SK-N-SH (cell line): ENCODE data around the gene MYDGF. TPM values are rescaled to one million over a fixed set of nuclear protein-coding genes. Genes with fewer than 3 reads are reported as not detected.

Source experiments
- CTCF ChIA-PET: fragments of 300-600, 350-600 bp; formaldehyde crosslinking; extraction: SDS; loops from one replicate; lab custom pipeline; 2021; lab: Yijun Ruan, JAX
- POLR2A ChIA-PET: fragments of 350-600 bp; sonication (Branson Sonifier 250); formaldehyde crosslinking; extraction: SDS; loops from one replicate; lab custom pipeline; 2020; ENCODE audit warnings: antibody characterized with exemption, inconsistent platforms; lab: Yijun Ruan, JAX
- DNase-seq: peaks from one replicate; pipeline ENCODE4 v3.0.0; 2012
- H2AFZ ChIP-seq: fragments of 200-600 bp; sonication (generic); 2 replicates; pipeline ENCODE4 v1.8.1; 2016; ENCODE audit warnings: antibody characterized with exemption, mild to moderate bottlenecking, low read depth
- H3F3A ChIP-seq: fragments of 200-600 bp; sonication (generic); replicated peaks from 2 replicates; pipeline ENCODE3; 2016; ENCODE audit warnings: antibody characterized with exemption, mild to moderate bottlenecking; ENCODE audit not compliant: insufficient read depth
- H3K27ac ChIP-seq, 2 experiments: fragments of 200-500 bp in 1 of 2; fragments of 200-600 bp in 1 of 2; sonication (Bioruptor generic) in 1 of 2; sonication (generic), shearing (Covaris generic) in 1 of 2; 2 replicates each; pipeline versions ENCODE4 v1.5.1 to v1.6.1; 2014 to 2016; ENCODE audit warnings: low read depth in 2 of 2, inconsistent platforms in 1 of 2, low read length in 1 of 2, mild to moderate bottlenecking in 1 of 2, mixed read lengths in 1 of 2
- H3K27me3 ChIP-seq: fragments of 200-600 bp; sonication (generic), shearing (Covaris generic); 2 replicates; pipeline ENCODE4 v1.6.1; 2016; ENCODE audit warnings: mixed run types; ENCODE audit not compliant: insufficient read depth
- H3K36me3 ChIP-seq, 2 experiments: fragments of 200-500 bp in 1 of 2; fragments of 200-600 bp in 1 of 2; sonication (Bioruptor generic) in 1 of 2; sonication (generic) in 1 of 2; replicated peaks in 1 of 2; 2 replicates each; pipeline versions ENCODE3 to v1.5.1; 2014 to 2016; ENCODE audit warnings: low read length in 1 of 2, mild to moderate bottlenecking in 1 of 2; ENCODE audit not compliant: insufficient read depth in 2 of 2, control insufficient read depth in 1 of 2
- H3K4me1 ChIP-seq, 2 experiments: fragments of 200-500 bp in 1 of 2; fragments of 200-600 bp in 1 of 2; sonication (Bioruptor generic) in 1 of 2; sonication (generic), shearing (Covaris generic) in 1 of 2; 2 replicates each; pipeline versions ENCODE4 v1.5.1 to v1.6.1; 2014 to 2016; ENCODE audit warnings: low read depth in 1 of 2, low read length in 1 of 2, mixed run types in 1 of 2; ENCODE audit not compliant: insufficient read depth in 2 of 2, control insufficient read depth in 1 of 2
- H3K4me2 ChIP-seq: fragments of 200-600 bp; sonication (generic), shearing (Covaris generic); 2 replicates; pipeline ENCODE4 v1.6.1; 2017; ENCODE audit warnings: mixed run types
- H3K4me3 ChIP-seq, 2 experiments: fragments of 200-500 bp in 1 of 2; fragments of 200-600 bp in 1 of 2; sonication (Bioruptor generic) in 1 of 2; sonication (generic), shearing (Covaris generic) in 1 of 2; 2 replicates each; pipeline versions ENCODE4 v1.5.1 to v1.8.1; 2014 to 2016; ENCODE audit warnings: low read depth in 2 of 2, inconsistent platforms in 1 of 2, low read length in 1 of 2, mild to moderate bottlenecking in 1 of 2, mixed read lengths in 1 of 2, moderate library complexity in 1 of 2
- H3K79me2 ChIP-seq: fragments of 200-600 bp; sonication (generic); 2 replicates; pipeline ENCODE4 v1.8.1; 2017; ENCODE audit warnings: mild to moderate bottlenecking; ENCODE audit not compliant: insufficient read depth
- H3K9ac ChIP-seq: fragments of 200-600 bp; sonication (generic); 2 replicates; pipeline ENCODE4 v1.6.1; 2017; ENCODE audit warnings: mixed run types
- H3K9me2 ChIP-seq: fragments of 200-600 bp; sonication (generic); 2 replicates; pipeline ENCODE4 v1.6.1; 2017; ENCODE audit warnings: mixed run types
- H3K9me3 ChIP-seq: fragments of 200-600 bp; sonication (generic); 2 replicates; pipeline ENCODE4 v1.6.1; 2017; ENCODE audit warnings: mixed run types, mild to moderate bottlenecking, moderate library complexity
- H4K20me1 ChIP-seq: fragments of 200-600 bp; sonication (generic); 2 replicates; pipeline ENCODE4 v1.6.1; 2017; ENCODE audit warnings: mild to moderate bottlenecking, mixed run types; ENCODE audit not compliant: insufficient read depth
- ELF1 ChIP-seq: IDR thresholded peaks from 2 replicates; pipeline ENCODE4 v1.4.0; 2012
- FOSL2 ChIP-seq: IDR thresholded peaks from 2 replicates; pipeline ENCODE4 v1.4.0; 2012; ENCODE audit warnings: low read depth, mild to moderate bottlenecking, moderate library complexity, borderline replicate concordance
- FOXJ3 ChIP-seq: sonication (generic); formaldehyde crosslinking; IDR thresholded peaks from 2 replicates; pipeline ENCODE4 v1.5.1; 2020; ENCODE audit warnings: mild to moderate bottlenecking, missing genetic modification reagents
- GABPA ChIP-seq: IDR thresholded peaks from 2 replicates; pipeline ENCODE4 v1.4.0; 2012; ENCODE audit warnings: low read depth, mild to moderate bottlenecking
- GATA2 ChIP-seq: sonication (generic); formaldehyde crosslinking; IDR thresholded peaks from 2 replicates; pipeline ENCODE4 v1.5.0; 2020; ENCODE audit warnings: mild to moderate bottlenecking, missing genetic modification reagents
- JUND ChIP-seq: IDR thresholded peaks from 2 replicates; pipeline ENCODE4 v1.4.0; 2012
- POLR2AphosphoS5 ChIP-seq: IDR thresholded peaks from 2 replicates; pipeline ENCODE4 v1.6.1; 2012; ENCODE audit warnings: low read depth, low read length
- RAD21 ChIP-seq: IDR thresholded peaks from 2 replicates; pipeline ENCODE4 v1.6.1; 2012; ENCODE audit warnings: mild to moderate bottlenecking, low read length
- SIN3A ChIP-seq: IDR thresholded peaks from 2 replicates; pipeline ENCODE4 v1.6.1; 2012; ENCODE audit warnings: low read depth, mild to moderate bottlenecking, low read length, moderate library complexity, borderline replicate concordance
- SMC3 ChIP-seq: IDR thresholded peaks from 2 replicates; pipeline ENCODE4 v1.6.1; 2012; ENCODE audit warnings: low read depth, low read length, improper control_type of control experiment
- TAF1 ChIP-seq: IDR thresholded peaks from 2 replicates; pipeline ENCODE4 v1.6.1; 2012; ENCODE audit warnings: low read depth, mild to moderate bottlenecking, low read length, moderate library complexity, borderline replicate concordance
- TCF12 ChIP-seq: IDR thresholded peaks from 2 replicates; pipeline ENCODE4 v1.4.0; 2012
- WGBS: methylation state at CpG from one replicate; pipeline ENCODE4 v1.1.6; 2017; ENCODE audit warnings: low lambda C conversion rate; 5-methylcytosine and 5-hydroxymethylcytosine counted together
- polyA plus RNA-seq, 3 experiments: library from polyadenylated mRNA; depleted of rRNA; stranded (reverse); fragments of >200 nt; gene quantifications; 2 replicates each; pipeline ENCODE4 v1.2.3, GENCODE V29; 2012
- TF ChIP-seq, protein P1 (sequence below): IDR thresholded peaks from 2 replicates; pipeline ENCODE4 v1.4.0; 2012; ENCODE audit warnings: low read depth
- TF ChIP-seq, protein P2 (sequence below): fragments of 150-350 bp; IDR thresholded peaks from 2 replicates; pipeline ENCODE4 v1.6.1; 2016; ENCODE audit warnings: mild to moderate bottlenecking, low read depth, low read length
- TF ChIP-seq, protein P3 (sequence below): IDR thresholded peaks from 2 replicates; pipeline ENCODE4 v1.4.0; 2012; ENCODE audit warnings: low read depth, borderline replicate concordance
- TF ChIP-seq, protein P4 (sequence below): IDR thresholded peaks from 2 replicates; pipeline ENCODE4 v1.4.0; 2012; ENCODE audit warnings: low read depth, borderline replicate concordance
- TF ChIP-seq, protein P5 (sequence below): IDR thresholded peaks from 2 replicates; pipeline ENCODE4 v1.6.1; 2012; ENCODE audit warnings: mild to moderate bottlenecking, low read depth, low read length, moderate library complexity

The MYDGF gene
- polyA plus RNA-seq, 1 of the 3 experiments (the other 2 are of a cell fraction), result 312 TPM

DNA sequence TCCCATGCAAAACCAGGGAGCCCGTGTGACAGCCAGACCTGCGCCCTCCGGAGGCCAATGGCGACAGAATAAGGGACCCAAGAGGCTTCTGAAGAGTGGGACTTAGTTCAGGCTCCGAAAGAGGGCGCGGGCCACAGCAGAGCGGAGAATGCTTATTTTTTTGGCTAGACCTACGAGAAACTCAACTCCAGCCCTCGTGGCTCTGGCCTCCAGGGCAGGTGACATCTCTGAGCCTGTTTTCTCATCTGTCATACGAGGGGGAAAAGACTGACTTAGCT lies 30.5 kb upstream of the MYDGF start:
- Histone ChIP-seq H3F3A (peaks cover 24% of the 10 kb centered on the region), H4K20me1 (no peaks in the 10 kb centered on the region), H3K4me2 (no peak overlapping the region), H3K9me3 (no peaks in the 10 kb centered on the region), H3K9me2 (no peaks in the 10 kb centered on the region), H3K79me2 (no peaks in the 10 kb centered on the region), H3K27ac (no peak overlapping the region), H3K36me3 (peaks cover 30 to 51% of the 10 kb centered on the region in 2 experiments), H3K4me3 (no peak overlapping the region), H3K9ac (no peak overlapping the region), H3K27me3 (no peaks in the 10 kb centered on the region), H3K4me1 (peaks cover 0 to 15% of the 10 kb centered on the region in 2 experiments; a peak in 2 of 4 replicates), H2AFZ (no peak overlapping the region)
- POLR2A ChIA-PET, result no interaction called here
- CTCF ChIA-PET, result interaction anchor here (0.9 kb wide), 1 partner anchor 11 kb away, joined by 4 read pairs; no protein-coding TSS in a partner anchor
- TF ChIP-seq TCF12 (no peak), ELF1 (no peak), RAD21 (no peak), JUND (no peak), GABPA (no peak), GATA2 (no peak), TAF1 (no peak), FOXJ3 (CRISPR knock-in tag) (no peak), SMC3 (no peak), POLR2AphosphoS5 (no peak), SIN3A (no peak), FOSL2 (no peak)
- TF ChIP-seq, protein P1, sequence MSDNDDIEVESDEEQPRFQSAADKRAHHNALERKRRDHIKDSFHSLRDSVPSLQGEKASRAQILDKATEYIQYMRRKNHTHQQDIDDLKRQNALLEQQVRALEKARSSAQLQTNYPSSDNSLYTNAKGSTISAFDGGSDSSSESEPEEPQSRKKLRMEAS, result no peak
- TF ChIP-seq, protein P2, sequence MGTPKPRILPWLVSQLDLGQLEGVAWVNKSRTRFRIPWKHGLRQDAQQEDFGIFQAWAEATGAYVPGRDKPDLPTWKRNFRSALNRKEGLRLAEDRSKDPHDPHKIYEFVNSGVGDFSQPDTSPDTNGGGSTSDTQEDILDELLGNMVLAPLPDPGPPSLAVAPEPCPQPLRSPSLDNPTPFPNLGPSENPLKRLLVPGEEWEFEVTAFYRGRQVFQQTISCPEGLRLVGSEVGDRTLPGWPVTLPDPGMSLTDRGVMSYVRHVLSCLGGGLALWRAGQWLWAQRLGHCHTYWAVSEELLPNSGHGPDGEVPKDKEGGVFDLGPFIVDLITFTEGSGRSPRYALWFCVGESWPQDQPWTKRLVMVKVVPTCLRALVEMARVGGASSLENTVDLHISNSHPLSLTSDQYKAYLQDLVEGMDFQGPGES, result no peak
- TF ChIP-seq, protein P3, sequence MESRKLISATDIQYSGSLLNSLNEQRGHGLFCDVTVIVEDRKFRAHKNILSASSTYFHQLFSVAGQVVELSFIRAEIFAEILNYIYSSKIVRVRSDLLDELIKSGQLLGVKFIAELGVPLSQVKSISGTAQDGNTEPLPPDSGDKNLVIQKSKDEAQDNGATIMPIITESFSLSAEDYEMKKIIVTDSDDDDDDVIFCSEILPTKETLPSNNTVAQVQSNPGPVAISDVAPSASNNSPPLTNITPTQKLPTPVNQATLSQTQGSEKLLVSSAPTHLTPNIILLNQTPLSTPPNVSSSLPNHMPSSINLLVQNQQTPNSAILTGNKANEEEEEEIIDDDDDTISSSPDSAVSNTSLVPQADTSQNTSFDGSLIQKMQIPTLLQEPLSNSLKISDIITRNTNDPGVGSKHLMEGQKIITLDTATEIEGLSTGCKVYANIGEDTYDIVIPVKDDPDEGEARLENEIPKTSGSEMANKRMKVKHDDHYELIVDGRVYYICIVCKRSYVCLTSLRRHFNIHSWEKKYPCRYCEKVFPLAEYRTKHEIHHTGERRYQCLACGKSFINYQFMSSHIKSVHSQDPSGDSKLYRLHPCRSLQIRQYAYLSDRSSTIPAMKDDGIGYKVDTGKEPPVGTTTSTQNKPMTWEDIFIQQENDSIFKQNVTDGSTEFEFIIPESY, result no peak
- TF ChIP-seq, protein P4, sequence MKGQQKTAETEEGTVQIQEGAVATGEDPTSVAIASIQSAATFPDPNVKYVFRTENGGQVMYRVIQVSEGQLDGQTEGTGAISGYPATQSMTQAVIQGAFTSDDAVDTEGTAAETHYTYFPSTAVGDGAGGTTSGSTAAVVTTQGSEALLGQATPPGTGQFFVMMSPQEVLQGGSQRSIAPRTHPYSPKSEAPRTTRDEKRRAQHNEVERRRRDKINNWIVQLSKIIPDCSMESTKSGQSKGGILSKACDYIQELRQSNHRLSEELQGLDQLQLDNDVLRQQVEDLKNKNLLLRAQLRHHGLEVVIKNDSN, result no peak
- TF ChIP-seq, protein P5, sequence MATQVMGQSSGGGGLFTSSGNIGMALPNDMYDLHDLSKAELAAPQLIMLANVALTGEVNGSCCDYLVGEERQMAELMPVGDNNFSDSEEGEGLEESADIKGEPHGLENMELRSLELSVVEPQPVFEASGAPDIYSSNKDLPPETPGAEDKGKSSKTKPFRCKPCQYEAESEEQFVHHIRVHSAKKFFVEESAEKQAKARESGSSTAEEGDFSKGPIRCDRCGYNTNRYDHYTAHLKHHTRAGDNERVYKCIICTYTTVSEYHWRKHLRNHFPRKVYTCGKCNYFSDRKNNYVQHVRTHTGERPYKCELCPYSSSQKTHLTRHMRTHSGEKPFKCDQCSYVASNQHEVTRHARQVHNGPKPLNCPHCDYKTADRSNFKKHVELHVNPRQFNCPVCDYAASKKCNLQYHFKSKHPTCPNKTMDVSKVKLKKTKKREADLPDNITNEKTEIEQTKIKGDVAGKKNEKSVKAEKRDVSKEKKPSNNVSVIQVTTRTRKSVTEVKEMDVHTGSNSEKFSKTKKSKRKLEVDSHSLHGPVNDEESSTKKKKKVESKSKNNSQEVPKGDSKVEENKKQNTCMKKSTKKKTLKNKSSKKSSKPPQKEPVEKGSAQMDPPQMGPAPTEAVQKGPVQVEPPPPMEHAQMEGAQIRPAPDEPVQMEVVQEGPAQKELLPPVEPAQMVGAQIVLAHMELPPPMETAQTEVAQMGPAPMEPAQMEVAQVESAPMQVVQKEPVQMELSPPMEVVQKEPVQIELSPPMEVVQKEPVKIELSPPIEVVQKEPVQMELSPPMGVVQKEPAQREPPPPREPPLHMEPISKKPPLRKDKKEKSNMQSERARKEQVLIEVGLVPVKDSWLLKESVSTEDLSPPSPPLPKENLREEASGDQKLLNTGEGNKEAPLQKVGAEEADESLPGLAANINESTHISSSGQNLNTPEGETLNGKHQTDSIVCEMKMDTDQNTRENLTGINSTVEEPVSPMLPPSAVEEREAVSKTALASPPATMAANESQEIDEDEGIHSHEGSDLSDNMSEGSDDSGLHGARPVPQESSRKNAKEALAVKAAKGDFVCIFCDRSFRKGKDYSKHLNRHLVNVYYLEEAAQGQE, result no peak
- WGBS, result 88% methylated on average over 11 of the region's 11 CpGs
- no peak for DNase-seq
